Measurements from ENCODE around the gene PAOX.

DNA sequence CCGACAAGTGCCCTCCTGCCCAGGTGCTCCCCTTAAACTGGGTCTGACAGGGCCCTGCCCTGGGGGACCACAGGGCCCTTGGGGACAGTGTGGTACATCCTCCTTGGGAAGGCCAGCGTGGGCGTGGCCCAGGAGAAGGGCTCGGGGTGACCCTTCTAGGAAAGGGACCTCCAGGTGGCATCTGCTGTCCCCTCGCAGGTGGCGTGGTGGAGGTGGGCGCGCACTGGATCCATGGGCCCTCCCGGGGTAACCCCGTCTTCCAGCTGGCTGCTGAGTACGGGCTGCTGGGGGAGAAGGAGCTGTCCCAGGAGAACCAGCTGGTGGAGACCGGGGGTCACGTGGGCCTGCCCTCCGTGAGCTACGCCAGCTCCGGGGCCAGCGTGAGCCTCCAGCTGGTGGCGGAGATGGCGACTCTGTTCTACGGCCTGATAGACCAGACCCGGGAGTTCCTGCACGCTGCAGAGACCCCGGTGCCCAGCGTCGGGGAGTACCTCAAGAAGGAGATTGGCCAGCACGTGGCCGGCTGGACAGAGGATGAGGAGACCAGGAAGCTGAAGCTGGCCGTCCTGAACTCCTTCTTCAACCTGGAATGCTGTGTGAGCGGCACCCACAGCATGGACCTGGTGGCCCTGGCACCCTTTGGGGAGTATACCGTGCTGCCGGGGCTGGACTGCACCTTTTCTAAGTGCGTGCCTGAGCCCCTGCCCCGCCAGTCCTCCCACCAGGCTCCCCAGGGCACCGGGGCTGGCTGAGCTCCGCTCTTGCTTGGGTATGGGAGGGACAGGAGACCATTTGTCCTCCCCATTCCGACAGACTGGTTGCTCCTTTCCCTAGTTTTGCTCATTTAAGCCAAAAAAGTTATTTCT is 972 bp downstream of the PAOX start:
- TF ChIP-seq, protein P1, sequence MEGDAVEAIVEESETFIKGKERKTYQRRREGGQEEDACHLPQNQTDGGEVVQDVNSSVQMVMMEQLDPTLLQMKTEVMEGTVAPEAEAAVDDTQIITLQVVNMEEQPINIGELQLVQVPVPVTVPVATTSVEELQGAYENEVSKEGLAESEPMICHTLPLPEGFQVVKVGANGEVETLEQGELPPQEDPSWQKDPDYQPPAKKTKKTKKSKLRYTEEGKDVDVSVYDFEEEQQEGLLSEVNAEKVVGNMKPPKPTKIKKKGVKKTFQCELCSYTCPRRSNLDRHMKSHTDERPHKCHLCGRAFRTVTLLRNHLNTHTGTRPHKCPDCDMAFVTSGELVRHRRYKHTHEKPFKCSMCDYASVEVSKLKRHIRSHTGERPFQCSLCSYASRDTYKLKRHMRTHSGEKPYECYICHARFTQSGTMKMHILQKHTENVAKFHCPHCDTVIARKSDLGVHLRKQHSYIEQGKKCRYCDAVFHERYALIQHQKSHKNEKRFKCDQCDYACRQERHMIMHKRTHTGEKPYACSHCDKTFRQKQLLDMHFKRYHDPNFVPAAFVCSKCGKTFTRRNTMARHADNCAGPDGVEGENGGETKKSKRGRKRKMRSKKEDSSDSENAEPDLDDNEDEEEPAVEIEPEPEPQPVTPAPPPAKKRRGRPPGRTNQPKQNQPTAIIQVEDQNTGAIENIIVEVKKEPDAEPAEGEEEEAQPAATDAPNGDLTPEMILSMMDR (IDR thresholded peaks at IDR 0.05) = no peak
- no peak for TF ChIP-seq POLR2A (IDR thresholded peaks at IDR 0.05)
